OCI-LY7 (cell line): ENCODE data around the gene PLXNA4. TPM values are rescaled to one million over a fixed set of nuclear protein-coding genes. Genes with fewer than 3 reads are reported as not detected.

Experiments
- BruUV-seq: library from RNA; stranded (reverse); fragments of 400-500 nt; replicated peaks from 2 replicates; lab custom pipeline; 2021; lab: Mats Ljungman, UMichigan
- CTCF ChIA-PET: fragments of 300-600 bp; sonication (Branson Sonifier 250); formaldehyde crosslinking; loops from one replicate; lab custom pipeline; 2022; ENCODE audit warnings: antibody characterized with exemption; ENCODE audit not compliant: unreplicated experiment; lab: Charles Lee
- POLR2A ChIA-PET: fragments of 300-600 bp; sonication (Branson Sonifier 250); formaldehyde crosslinking; loops from one replicate; lab custom pipeline; 2022; ENCODE audit warnings: antibody characterized with exemption; lab: Charles Lee
- DNase-seq: peaks from one replicate; pipeline ENCODE4 v3.0.0-alpha.2; 2015; ENCODE audit warnings: low spot score
- H2AFZ ChIP-seq: fragments of 200-600 bp; sonication (generic), shearing (Covaris generic); 2 replicates; pipeline ENCODE4 v1.6.1; 2014; ENCODE audit warnings: mild to moderate bottlenecking, antibody characterized with exemption, low read length, moderate library complexity
- H3K27ac ChIP-seq: fragments of 200-600 bp; sonication (generic); 2 replicates; pipeline ENCODE4 v1.5.1; 2014; ENCODE audit warnings: mixed run types, low read depth, mild to moderate bottlenecking, moderate library complexity, low read length, inconsistent platforms; ENCODE audit not compliant: poor library complexity, severe bottlenecking
- H3K36me3 ChIP-seq: fragments of 200-600 bp; sonication (generic); 2 replicates; pipeline ENCODE4 v1.6.1; 2014; ENCODE audit warnings: mild to moderate bottlenecking, antibody characterized with exemption, low read length, moderate library complexity, mixed read lengths; ENCODE audit not compliant: insufficient read depth
- H3K4me1 ChIP-seq: fragments of 200-600 bp; sonication (generic); 2 replicates; pipeline ENCODE4 v1.5.1; 2014; ENCODE audit warnings: mild to moderate bottlenecking, low read length; ENCODE audit not compliant: insufficient read depth, poor library complexity, severe bottlenecking
- H3K4me2 ChIP-seq: fragments of 200-600 bp; sonication (generic); 2 replicates; pipeline ENCODE4 v1.6.1; 2014; ENCODE audit warnings: mild to moderate bottlenecking, low read length
- H3K4me3 ChIP-seq: fragments of 200-600 bp; sonication (generic); 2 replicates; pipeline ENCODE4 v1.5.1; 2014; ENCODE audit warnings: mild to moderate bottlenecking, low read depth, low read length; ENCODE audit not compliant: poor library complexity, severe bottlenecking
- H3K79me2 ChIP-seq: fragments of 200-600 bp; sonication (generic); 2 replicates; pipeline ENCODE4 v1.6.1; 2016; ENCODE audit warnings: low read depth, mild to moderate bottlenecking, low read length, moderate library complexity, mixed read lengths; ENCODE audit not compliant: insufficient read depth
- H3K9me2 ChIP-seq: fragments of 200-600 bp; sonication (generic); 2 replicates; pipeline ENCODE4 v1.6.1; 2016; ENCODE audit warnings: mild to moderate bottlenecking, low read length, mixed read lengths; ENCODE audit not compliant: insufficient read depth
- H3K9me3 ChIP-seq: fragments of 200-600 bp; sonication (generic); 2 replicates; pipeline ENCODE4 v1.6.1; 2014; ENCODE audit warnings: mild to moderate bottlenecking, mixed run types, low read length, mixed read lengths
- H4K20me1 ChIP-seq: fragments of 200-600 bp; sonication (generic); 2 replicates; pipeline ENCODE4 v1.6.1; 2014; ENCODE audit warnings: mild to moderate bottlenecking, antibody characterized with exemption, low read length, moderate library complexity, mixed read lengths; ENCODE audit not compliant: insufficient read depth
- EZH2phosphoT487 ChIP-seq: fragments of 200-600 bp; sonication (generic); IDR thresholded peaks from 2 replicates; pipeline ENCODE4 v1.6.1; 2018; ENCODE audit warnings: low read depth, borderline replicate concordance, mild to moderate bottlenecking, mixed run types, antibody characterized with exemption, low read length, moderate library complexity, mixed read lengths
- intact Hi-C: fragments of 100-400 bp; cut with micrococcal nuclease; formaldehyde crosslinking; loops from one replicate; pipeline ENCODE4 v1.10.0; 2022; ENCODE audit not compliant: unreplicated experiment
- total RNA-seq, 2 experiments: library from RNA; depleted of rRNA in 1 of 2; stranded (reverse); fragments of >200 nt in 1 of 2; shearing (Covaris generic) in 1 of 2; gene quantifications; 2 replicates each; pipeline ENCODE4 v1.2.3, GENCODE V29; 2014 to 2022
- TF ChIP-seq, protein P1 (sequence below): fragments of 200-600 bp; sonication (generic); conservative IDR thresholded peaks from 2 replicates; pipeline ENCODE4 v1.5.1; 2014; ENCODE audit warnings: mild to moderate bottlenecking, antibody characterized with exemption, low read length, moderate library complexity, mixed read lengths

Gene PLXNA4
- total RNA-seq, 2 experiments from 2014 or later, result not detected

GRCh38 chr7:132347858-132348257, 228.4 kb downstream of the PLXNA4 start:
- Histone ChIP-seq H4K20me1 (no peaks in the 10 kb centered on the region), H3K4me3 (no peak overlapping the region), H3K36me3 (no peaks in the 10 kb centered on the region), H2AFZ (no peak overlapping the region), H3K4me2 (no peak overlapping the region), H3K9me3 (no peaks in the 10 kb centered on the region), H3K9me2 (no peaks in the 10 kb centered on the region), H3K79me2 (no peaks in the 10 kb centered on the region), H3K27ac (no peak overlapping the region), H3K4me1 (no peaks in the 10 kb centered on the region)
- intact Hi-C loops, result no loop called here
- POLR2A ChIA-PET, result no interaction called here
- no peak for DNase-seq
- no TSS peak for BruUV-seq
- TF ChIP-seq, protein P1, sequence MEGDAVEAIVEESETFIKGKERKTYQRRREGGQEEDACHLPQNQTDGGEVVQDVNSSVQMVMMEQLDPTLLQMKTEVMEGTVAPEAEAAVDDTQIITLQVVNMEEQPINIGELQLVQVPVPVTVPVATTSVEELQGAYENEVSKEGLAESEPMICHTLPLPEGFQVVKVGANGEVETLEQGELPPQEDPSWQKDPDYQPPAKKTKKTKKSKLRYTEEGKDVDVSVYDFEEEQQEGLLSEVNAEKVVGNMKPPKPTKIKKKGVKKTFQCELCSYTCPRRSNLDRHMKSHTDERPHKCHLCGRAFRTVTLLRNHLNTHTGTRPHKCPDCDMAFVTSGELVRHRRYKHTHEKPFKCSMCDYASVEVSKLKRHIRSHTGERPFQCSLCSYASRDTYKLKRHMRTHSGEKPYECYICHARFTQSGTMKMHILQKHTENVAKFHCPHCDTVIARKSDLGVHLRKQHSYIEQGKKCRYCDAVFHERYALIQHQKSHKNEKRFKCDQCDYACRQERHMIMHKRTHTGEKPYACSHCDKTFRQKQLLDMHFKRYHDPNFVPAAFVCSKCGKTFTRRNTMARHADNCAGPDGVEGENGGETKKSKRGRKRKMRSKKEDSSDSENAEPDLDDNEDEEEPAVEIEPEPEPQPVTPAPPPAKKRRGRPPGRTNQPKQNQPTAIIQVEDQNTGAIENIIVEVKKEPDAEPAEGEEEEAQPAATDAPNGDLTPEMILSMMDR, result no peak
- no peak for TF ChIP-seq EZH2phosphoT487
- CTCF ChIA-PET, result no interaction called here

DNA sequence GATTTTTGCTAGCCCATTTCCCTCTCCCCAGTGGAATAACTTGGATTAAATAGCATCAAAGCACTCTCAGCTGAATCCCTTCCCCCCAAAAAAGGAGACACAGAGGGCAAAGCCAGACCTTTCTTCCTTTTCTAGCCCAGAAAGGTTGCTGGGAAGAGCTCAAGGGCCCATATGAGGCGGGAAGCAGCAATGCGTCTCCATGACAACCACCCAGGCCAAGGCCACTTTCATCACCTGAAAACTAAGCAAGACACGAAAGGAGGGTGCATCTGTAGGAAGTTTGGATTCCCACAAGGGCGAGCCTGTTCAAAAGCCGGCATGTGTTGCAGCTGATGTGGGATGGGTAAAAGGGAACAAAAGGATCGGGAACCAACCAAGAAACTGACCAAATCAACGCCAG, 229.1 kb downstream of the PLXNA4 start:
- H3K4me3 ChIP-seq, result no peak overlapping the region
- H3K36me3 ChIP-seq, result no peaks in the 10 kb centered on the region
- BruUV-seq, result no TSS peak
- H4K20me1 ChIP-seq, result no peaks in the 10 kb centered on the region
- ChIA-PET CTCF (no interaction called here), POLR2A (no interaction called here)
- no peak for DNase-seq
- no peak overlapping the region for H2AFZ ChIP-seq
- TF ChIP-seq, protein P1, result no peak
- TF ChIP-seq EZH2phosphoT487, result no peak
- no peaks in the 10 kb centered on the region for H3K79me2 ChIP-seq
- no peaks in the 10 kb centered on the region for H3K9me3 ChIP-seq
- no peak overlapping the region for H3K27ac ChIP-seq
- no peak overlapping the region for H3K4me2 ChIP-seq
- no peaks in the 10 kb centered on the region for H3K9me2 ChIP-seq
- H3K4me1 ChIP-seq, result no peaks in the 10 kb centered on the region
- intact Hi-C loops, result no loop called here

DNA sequence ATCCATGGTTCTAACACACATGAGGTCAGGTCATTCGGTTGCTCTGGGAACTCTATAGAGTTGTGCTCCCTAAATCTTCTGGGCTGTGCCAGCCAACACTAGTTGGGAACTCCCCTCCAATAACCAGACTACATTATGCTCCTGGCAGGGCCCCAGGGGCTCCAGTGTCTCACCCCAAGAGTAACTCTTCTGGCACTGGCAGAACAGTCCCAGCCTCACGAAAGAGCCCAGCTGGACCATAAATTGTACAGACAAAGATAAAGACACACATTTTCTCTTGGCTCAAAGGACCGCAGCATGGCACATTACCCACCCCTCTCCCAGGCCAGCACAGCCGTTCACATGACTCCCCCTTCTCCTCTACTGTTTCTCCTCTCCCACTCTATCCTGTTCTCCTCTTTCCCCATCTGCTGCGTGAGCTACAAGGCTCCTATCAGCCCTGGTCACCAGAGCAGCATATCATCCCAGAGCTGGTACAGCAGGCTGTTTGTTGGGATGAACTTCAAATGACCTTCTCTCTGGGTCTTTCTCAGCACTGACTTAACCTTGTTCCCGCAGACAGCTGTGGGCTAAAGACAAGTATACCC, 230.6 kb downstream of the PLXNA4 start:
- Histone ChIP-seq H3K36me3 (no peaks in the 10 kb centered on the region), H3K9me2 (no peaks in the 10 kb centered on the region), H3K27ac (no peak overlapping the region), H3K4me2 (no peak overlapping the region), H3K79me2 (no peaks in the 10 kb centered on the region), H3K4me3 (no peak overlapping the region), H2AFZ (no peak overlapping the region), H3K9me3 (no peaks in the 10 kb centered on the region), H3K4me1 (no peaks in the 10 kb centered on the region), H4K20me1 (no peaks in the 10 kb centered on the region)
- no peak for DNase-seq
- intact Hi-C loops, result no loop called here
- BruUV-seq, result no TSS peak
- no peak for TF ChIP-seq EZH2phosphoT487
- TF ChIP-seq, protein P1, result no peak
- POLR2A ChIA-PET, result no interaction called here
- CTCF ChIA-PET, result no interaction called here
